Activated CD4-positive, alpha-beta memory T cell treated with anti-CD3 and anti-CD28 coated beads, Interleukin-2, amount 10 ng/mL, durations not matched to agents 7 days and 5 days (primary cell): ENCODE results near the gene CDYL. TPM values are rescaled to one million over a fixed set of nuclear protein-coding genes. Genes with fewer than 3 reads are reported as not detected.

ENCODE experiments used
- CTCF ChIA-PET: fragments of 350-600 bp; sonication (Branson Sonifier 250); formaldehyde crosslinking; loops from one replicate; lab custom pipeline; 2021; ENCODE audit warnings: antibody characterized with exemption, inconsistent platforms; lab: Charles Lee
- POLR2A ChIA-PET: fragments of 350-600 bp; sonication (Branson Sonifier 250); formaldehyde crosslinking; loops from one replicate; lab custom pipeline; 2021; ENCODE audit warnings: antibody characterized with exemption; lab: Charles Lee
- DNase-seq: peaks from one replicate; pipeline ENCODE4 v3.0.0-alpha.2; 2020
- H3K27ac Mint-ChIP-seq: one replicate; pipeline ENCODE4 v1.8.0; 2021; ENCODE audit warnings: mild to moderate bottlenecking, mixed read lengths
- H3K27me3 Mint-ChIP-seq: one replicate; pipeline ENCODE4 v1.8.0; 2021; ENCODE audit warnings: mixed read lengths
- H3K36me3 Mint-ChIP-seq: one replicate; pipeline ENCODE4 v1.8.0; 2021; ENCODE audit warnings: low read depth, mixed read lengths
- H3K4me1 Mint-ChIP-seq: one replicate; pipeline ENCODE4 v1.8.0; 2021; ENCODE audit warnings: mixed read lengths
- H3K4me3 Mint-ChIP-seq: one replicate; pipeline ENCODE4 v1.8.0; 2021; ENCODE audit warnings: mild to moderate bottlenecking, mixed read lengths
- H3K9me3 Mint-ChIP-seq: one replicate; pipeline ENCODE4 v1.8.0; 2021; ENCODE audit warnings: mixed read lengths
- total RNA-seq, 2 experiments: library from RNA; stranded (reverse); gene quantifications; one replicate each; pipeline ENCODE4 v1.2.3, GENCODE V29; 2021

The CDYL gene
- total RNA-seq, 2 experiments from 2014 or later: 27.5 to 30.5 TPM

GRCh38 chr6:4885341-4885933 is 109.2 kb downstream of the CDYL start:
- no peak for DNase-seq
- H3K4me3 Mint-ChIP-seq: no peak overlapping the region
- POLR2A ChIA-PET: no interaction called here
- no peak overlapping the region for H3K27ac Mint-ChIP-seq
- no peaks in the 10 kb centered on the region for H3K4me1 Mint-ChIP-seq
- H3K9me3 Mint-ChIP-seq: no peaks in the 10 kb centered on the region
- CTCF ChIA-PET: no interaction called here
- no peaks in the 10 kb centered on the region for H3K36me3 Mint-ChIP-seq
- no peaks in the 10 kb centered on the region for H3K27me3 Mint-ChIP-seq

GRCh38 chr6:4888841-4889240 is 112.6 kb downstream of the CDYL start:
- H3K27ac Mint-ChIP-seq: no peak overlapping the region
- no peaks in the 10 kb centered on the region for H3K4me1 Mint-ChIP-seq
- H3K27me3 Mint-ChIP-seq: no peaks in the 10 kb centered on the region
- H3K36me3 Mint-ChIP-seq: peaks cover 8% of the 10 kb centered on the region
- H3K4me3 Mint-ChIP-seq: no peak overlapping the region
- ChIA-PET CTCF (no interaction called here), POLR2A (no interaction called here)
- H3K9me3 Mint-ChIP-seq: no peaks in the 10 kb centered on the region
- no peak for DNase-seq

- no peaks in the 10 kb centered on the region for H3K4me1 Mint-ChIP-seq
- no peaks in the 10 kb centered on the region for H3K9me3 Mint-ChIP-seq
- H3K36me3 Mint-ChIP-seq: peaks cover 16% of the 10 kb centered on the region
- CTCF ChIA-PET: no interaction called here
- no peak overlapping the region for H3K27ac Mint-ChIP-seq
- DNase-seq: no peak
- POLR2A ChIA-PET: no interaction called here
- no peaks in the 10 kb centered on the region for H3K27me3 Mint-ChIP-seq
- no peak overlapping the region for H3K4me3 Mint-ChIP-seq
Measured at GRCh38 chr6:4889701-4890100, 113.5 kb downstream of the CDYL start.

- Mint-ChIP-seq H3K36me3 (peaks cover 17% of the 10 kb centered on the region), H3K9me3 (no peaks in the 10 kb centered on the region), H3K4me1 (no peaks in the 10 kb centered on the region), H3K27ac (no peak overlapping the region), H3K27me3 (no peaks in the 10 kb centered on the region), H3K4me3 (no peak overlapping the region)
- no peak for DNase-seq
- POLR2A ChIA-PET: no interaction called here
- CTCF ChIA-PET: no interaction called here
Measured at GRCh38 chr6:4890191-4890590, 114.0 kb downstream of the CDYL start.

GRCh38 chr6:4890627-4891026 is 114.4 kb downstream of the CDYL start:
- Mint-ChIP-seq H3K9me3 (no peaks in the 10 kb centered on the region), H3K4me3 (no peak overlapping the region), H3K27me3 (no peaks in the 10 kb centered on the region), H3K4me1 (no peaks in the 10 kb centered on the region), H3K27ac (no peak overlapping the region), H3K36me3 (peaks cover 19% of the 10 kb centered on the region)
- CTCF ChIA-PET: no interaction called here
- POLR2A ChIA-PET: no interaction called here
- DNase-seq: no peak

DNA sequence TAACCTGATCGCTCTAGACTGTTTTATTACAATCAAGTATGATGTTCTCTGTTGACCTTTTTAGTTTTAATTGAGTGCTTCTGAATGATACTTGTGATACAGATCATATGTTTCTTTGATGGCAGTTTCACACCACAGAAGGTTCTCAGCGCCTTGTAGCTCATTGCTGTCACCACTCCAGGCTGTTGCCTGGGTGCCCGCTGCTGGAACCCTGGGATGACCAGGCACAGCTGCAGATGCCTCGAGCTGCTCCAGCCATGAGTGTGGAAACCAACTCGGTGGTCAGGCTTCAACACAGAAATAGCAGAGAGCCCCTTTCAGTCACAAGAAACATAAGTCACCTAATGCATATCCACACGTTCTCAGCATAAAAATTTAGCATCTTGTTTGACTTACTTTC is 114.9 kb downstream of the CDYL start:
- H3K9me3 Mint-ChIP-seq: no peaks in the 10 kb centered on the region

GRCh38 chr6:4892785-4893485 is 116.7 kb downstream of the CDYL start:
- no peak for DNase-seq
- Mint-ChIP-seq H3K4me3 (no peak overlapping the region), H3K9me3 (no peaks in the 10 kb centered on the region), H3K27ac (no peak overlapping the region), H3K36me3 (peaks cover 25% of the 10 kb centered on the region), H3K27me3 (no peaks in the 10 kb centered on the region), H3K4me1 (no peaks in the 10 kb centered on the region)
- CTCF ChIA-PET: no interaction called here
- POLR2A ChIA-PET: no interaction called here

More for the DNA sequence above, 114.9 kb downstream of the CDYL start:
- H3K27me3 Mint-ChIP-seq: no peaks in the 10 kb centered on the region
- no peaks in the 10 kb centered on the region for H3K4me1 Mint-ChIP-seq
- DNase-seq: no peak
- H3K4me3 Mint-ChIP-seq: no peak overlapping the region
- H3K27ac Mint-ChIP-seq: no peak overlapping the region
- POLR2A ChIA-PET: no interaction called here
- CTCF ChIA-PET: no interaction called here
- H3K36me3 Mint-ChIP-seq: peaks cover 22% of the 10 kb centered on the region

GRCh38 chr6:4894049-4894448 is 117.8 kb downstream of the CDYL start:
- Mint-ChIP-seq H3K4me3 (no peak overlapping the region), H3K27ac (no peak overlapping the region), H3K9me3 (no peaks in the 10 kb centered on the region), H3K4me1 (no peaks in the 10 kb centered on the region), H3K27me3 (no peaks in the 10 kb centered on the region), H3K36me3 (peaks cover 25% of the 10 kb centered on the region)
- no peak for DNase-seq
- CTCF ChIA-PET: no interaction called here
- POLR2A ChIA-PET: no interaction called here

DNA sequence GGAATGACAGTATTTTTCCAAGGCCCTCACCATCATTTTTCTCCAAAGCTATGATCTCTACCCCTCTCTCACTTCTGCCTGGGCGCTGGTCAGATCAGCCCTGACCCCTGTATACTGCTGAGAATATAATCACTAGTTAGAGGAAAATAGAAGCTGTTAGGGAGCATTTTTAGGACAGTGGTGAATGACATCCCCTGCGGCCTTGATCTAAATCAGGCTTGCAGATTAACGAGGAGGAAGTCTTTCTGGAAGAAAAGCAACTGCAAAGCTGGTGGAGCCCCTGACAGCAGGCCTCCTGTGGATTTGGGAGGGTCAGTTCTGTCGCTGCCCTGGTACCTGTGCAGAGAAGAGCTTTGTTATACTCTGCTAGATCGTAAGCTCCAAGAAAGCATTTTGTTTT is 119.8 kb downstream of the CDYL start:
- Mint-ChIP-seq H3K36me3 (peaks cover 25% of the 10 kb centered on the region), H3K9me3 (no peaks in the 10 kb centered on the region), H3K4me1 (no peaks in the 10 kb centered on the region), H3K27ac (no peak overlapping the region), H3K4me3 (no peak overlapping the region), H3K27me3 (no peaks in the 10 kb centered on the region)
- ChIA-PET CTCF (interaction anchor here (0.9 kb wide), 1 partner anchor 12 kb away, joined by 4 read pairs; no protein-coding TSS in a partner anchor), POLR2A (no interaction called here)
- DNase-seq: no peak

- no peaks in the 10 kb centered on the region for H3K9me3 Mint-ChIP-seq
- H3K27ac Mint-ChIP-seq: no peak overlapping the region
- no peak overlapping the region for H3K4me3 Mint-ChIP-seq
- peaks cover 25% of the 10 kb centered on the region for H3K36me3 Mint-ChIP-seq
- H3K4me1 Mint-ChIP-seq: no peaks in the 10 kb centered on the region
- ChIA-PET CTCF (interaction anchor here (0.9 kb wide), 1 partner anchor 11 kb away, joined by 4 read pairs; no protein-coding TSS in a partner anchor), POLR2A (no interaction called here)
- no peaks in the 10 kb centered on the region for H3K27me3 Mint-ChIP-seq
- DNase-seq: no peak
Measured at GRCh38 chr6:4896401-4896800, 120.2 kb downstream of the CDYL start.

- ChIA-PET POLR2A (no interaction called here), CTCF (no interaction called here)
- Mint-ChIP-seq H3K4me1 (peaks cover 2% of the 10 kb centered on the region), H3K27ac (no peak overlapping the region), H3K27me3 (no peaks in the 10 kb centered on the region), H3K36me3 (peaks cover 15% of the 10 kb centered on the region), H3K9me3 (no peaks in the 10 kb centered on the region), H3K4me3 (no peak overlapping the region)
- no peak for DNase-seq
Measured at GRCh38 chr6:4899249-4900034, 123.2 kb downstream of the CDYL start.

GRCh38 chr6:4901386-4902061 is 125.3 kb downstream of the CDYL start:
- CTCF ChIA-PET: no interaction called here
- no peak for DNase-seq
- POLR2A ChIA-PET: no interaction called here

DNA sequence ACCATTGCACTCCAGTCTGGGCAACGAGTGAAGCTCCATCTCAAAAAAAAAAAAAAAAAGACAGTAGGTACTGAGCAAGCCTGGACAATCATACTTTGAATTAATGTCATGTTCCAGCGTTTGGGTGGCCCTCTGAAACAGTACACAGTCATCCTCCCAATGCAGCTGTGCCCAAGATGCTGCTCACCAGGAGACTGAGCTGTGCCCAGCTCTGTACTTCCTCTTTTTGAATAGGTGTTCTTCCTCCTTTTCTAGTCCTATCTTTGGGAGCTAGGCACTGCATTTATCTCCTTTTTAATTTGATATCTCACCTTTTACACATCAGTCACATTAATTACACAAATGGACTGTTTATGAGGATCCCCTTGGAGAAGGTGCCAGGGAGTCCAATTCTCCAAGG is 126.2 kb downstream of the CDYL start:
- no peaks in the 10 kb centered on the region for H3K9me3 Mint-ChIP-seq
- peaks cover 6% of the 10 kb centered on the region for H3K36me3 Mint-ChIP-seq
- H3K4me3 Mint-ChIP-seq: no peak overlapping the region
- H3K4me1 Mint-ChIP-seq: peaks cover 17% of the 10 kb centered on the region
- no peak for DNase-seq
- ChIA-PET CTCF (interaction anchor here (0.6 kb wide), 1 partner anchor 48 kb away, joined by 4 read pairs; no protein-coding TSS in a partner anchor), POLR2A (no interaction called here)
- no peaks in the 10 kb centered on the region for H3K27me3 Mint-ChIP-seq
- H3K27ac Mint-ChIP-seq: no peak overlapping the region

More at GRCh38 chr6:4901386-4902061, 125.3 kb downstream of the CDYL start:
- peaks cover 9% of the 10 kb centered on the region for H3K36me3 Mint-ChIP-seq
- H3K4me1 Mint-ChIP-seq: peaks cover 10% of the 10 kb centered on the region
- H3K9me3 Mint-ChIP-seq: no peaks in the 10 kb centered on the region
- H3K27me3 Mint-ChIP-seq: no peaks in the 10 kb centered on the region
- no peak overlapping the region for H3K4me3 Mint-ChIP-seq
- no peak overlapping the region for H3K27ac Mint-ChIP-seq
